Measurements from ENCODE around the gene UBP1.

- TF ChIP-seq CTCF (IDR thresholded peaks at IDR 0.05) (no peak), ZFX (IDR thresholded peaks at IDR 0.05; ENCODE audit: borderline replicate concordance) (no peak)
These were observed 34.7 kb upstream of the UBP1 start for GRCh38 chr3:33474896-33475295.
